Stimulated activated naive CD8-positive, alpha-beta T cell treated with anti-CD3 and anti-CD28 coated beads, Interleukin-15, amount 100 ng/mL, for 72 hours (primary cell): ENCODE measurements around the gene TRPM6.
"Not testable (repeated sequence)": the region's sequence is repeated elsewhere in the genome, so short reads cannot be mapped to it uniquely, and the experiment has no call there.

Source experiments
- ATAC-seq: fragments of 150-1000 bp; cut with Tn5 transposase; 2 replicates; pipeline ENCODE4 v1.10.0; 2021; ENCODE audit warnings: mild to moderate bottlenecking, moderate library complexity
- DNase-seq, 2 donors: peaks; one replicate each; pipeline ENCODE4 v3.0.0; 2021 to 2022
- H3K27ac Mint-ChIP-seq, 2 donors: one replicate each; pipeline ENCODE4 v1.8.0; 2022; ENCODE audit warnings: mild to moderate bottlenecking in 2 of 2, mixed read lengths in 2 of 2, moderate library complexity in 2 of 2
- H3K27me3 Mint-ChIP-seq: one replicate; pipeline ENCODE4 v1.8.0; 2022; ENCODE audit warnings: mixed read lengths
- H3K4me1 Mint-ChIP-seq: one replicate; pipeline ENCODE4 v1.8.0; 2022; ENCODE audit warnings: mild to moderate bottlenecking, mixed read lengths
- H3K4me3 Mint-ChIP-seq, 2 donors: one replicate each; pipeline ENCODE4 v1.8.0; 2022; ENCODE audit warnings: mild to moderate bottlenecking in 2 of 2, mixed read lengths in 2 of 2, moderate library complexity in 1 of 2
- H3K9me3 Mint-ChIP-seq, 2 donors: one replicate each; pipeline ENCODE4 v1.8.0; 2022; ENCODE audit warnings: mixed read lengths in 2 of 2

The TRPM6 gene

GRCh38 chr9:74887041-74887980 is at the start of gene TRPM6:
TRPM6 (minus strand) TSS chr9:74887921; CDS start chr9:74887856, 65 bp downstream.
- Mint-ChIP-seq H3K4me1 (peaks cover 17% of the 10 kb centered on the region), H3K4me3 (peak within 1 kb of the TSS; percentile 85 to 95), H3K27me3 (peaks cover 66% of the 10 kb centered on the region), H3K27ac (peak within 1 kb of the TSS in 1 of 2 donors; percentile 33), H3K9me3 (peaks cover 9 to 10% of the 10 kb centered on the region in 2 donors)
- ATAC-seq, result peak; percentile 76
- DNase-seq, result peak; percentile 19 to 21

GRCh38 chr9:74935008-74935407 is 47.3 kb upstream of the TRPM6 start:
- no peaks in the 10 kb centered on the region for H3K4me1 Mint-ChIP-seq
- no peak overlapping the region for H3K4me3 Mint-ChIP-seq
- ATAC-seq, result no peak
- H3K27ac Mint-ChIP-seq, result no peak overlapping the region
- peaks cover 0 to 8% of the 10 kb centered on the region in 2 donors for H3K9me3 Mint-ChIP-seq
- H3K27me3 Mint-ChIP-seq, result no peaks in the 10 kb centered on the region
- no peak for DNase-seq

GRCh38 chr9:74921737-74922136 is 34.0 kb upstream of the TRPM6 start:
- no peaks in the 10 kb centered on the region for H3K4me1 Mint-ChIP-seq

GRCh38 chr9:74920944-74921626 is 33.4 kb upstream of the TRPM6 start:
- DNase-seq, result no peak
- H3K9me3 Mint-ChIP-seq, result no peaks in the 10 kb centered on the region
- no peak overlapping the region for H3K27ac Mint-ChIP-seq
- H3K4me3 Mint-ChIP-seq, result no peak overlapping the region
- H3K27me3 Mint-ChIP-seq, result no peaks in the 10 kb centered on the region
- no peak for ATAC-seq
- no peaks in the 10 kb centered on the region for H3K4me1 Mint-ChIP-seq

More at GRCh38 chr9:74921737-74922136, 34.0 kb upstream of the TRPM6 start:
- no peaks in the 10 kb centered on the region for H3K9me3 Mint-ChIP-seq
- H3K27ac Mint-ChIP-seq, result no peak overlapping the region
- H3K27me3 Mint-ChIP-seq, result no peaks in the 10 kb centered on the region
- DNase-seq (no peak), ATAC-seq (no peak)
- no peak overlapping the region for H3K4me3 Mint-ChIP-seq

GRCh38 chr9:74910036-74910435 is 22.3 kb upstream of the TRPM6 start:
- Mint-ChIP-seq H3K4me3 (no peak overlapping the region), H3K9me3 (peaks cover 12 to 14% of the 10 kb centered on the region in 2 donors), H3K27ac (no peak overlapping the region), H3K27me3 (peaks cover 24% of the 10 kb centered on the region), H3K4me1 (no peaks in the 10 kb centered on the region)
- ATAC-seq (no peak), DNase-seq (no peak)

GRCh38 chr9:74908665-74909064 is 20.9 kb upstream of the TRPM6 start:
- DNase-seq (no peak), ATAC-seq (no peak)
- Mint-ChIP-seq H3K4me1 (no peaks in the 10 kb centered on the region), H3K4me3 (no peak overlapping the region), H3K27me3 (peaks cover 25% of the 10 kb centered on the region), H3K27ac (no peak overlapping the region), H3K9me3 (peaks cover 12 to 14% of the 10 kb centered on the region in 2 donors)

- peaks cover 25% of the 10 kb centered on the region for H3K27me3 Mint-ChIP-seq
Observed at GRCh38 chr9:74907085-74907484, 19.4 kb upstream of the TRPM6 start.

GRCh38 chr9:74901001-74901400 is 13.3 kb upstream of the TRPM6 start:
- DNase-seq, result no peak
- H3K27ac Mint-ChIP-seq, result no peak overlapping the region
- H3K4me3 Mint-ChIP-seq, result no peak overlapping the region
- no peaks in the 10 kb centered on the region for H3K4me1 Mint-ChIP-seq
- H3K27me3 Mint-ChIP-seq, result peaks cover 11% of the 10 kb centered on the region
- no peak for ATAC-seq
- peaks cover 0 to 6% of the 10 kb centered on the region in 2 donors for H3K9me3 Mint-ChIP-seq

More at GRCh38 chr9:74907085-74907484, 19.4 kb upstream of the TRPM6 start:
- no peak for ATAC-seq
- DNase-seq, result no peak
- H3K4me1 Mint-ChIP-seq, result no peaks in the 10 kb centered on the region
- H3K4me3 Mint-ChIP-seq, result no peak overlapping the region
- no peak overlapping the region for H3K27ac Mint-ChIP-seq
- H3K9me3 Mint-ChIP-seq, result peaks cover 11 to 14% of the 10 kb centered on the region in 2 donors

GRCh38 chr9:74888449-74888848 is 728 bp upstream of the TRPM6 start:
- not testable (repeated sequence) for DNase-seq, ATAC-seq, H3K27ac Mint-ChIP-seq, H3K9me3 Mint-ChIP-seq
- H3K27me3 Mint-ChIP-seq, result peaks cover 61% of the 10 kb centered on the region
- peak overlapping the region in 1 of 2 donors; percentile 27 for H3K4me3 Mint-ChIP-seq
- peaks cover 17% of the 10 kb centered on the region for H3K4me1 Mint-ChIP-seq

- H3K4me3 Mint-ChIP-seq, result peak overlapping the region; percentile 85 to 95
- peaks cover 9 to 10% of the 10 kb centered on the region in 2 donors for H3K9me3 Mint-ChIP-seq
- DNase-seq (no peak), ATAC-seq (no peak)
- H3K27ac Mint-ChIP-seq, result no peak overlapping the region
- H3K4me1 Mint-ChIP-seq, result peaks cover 17% of the 10 kb centered on the region
- peaks cover 61% of the 10 kb centered on the region for H3K27me3 Mint-ChIP-seq
Observed at GRCh38 chr9:74887981-74888370, 255 bp upstream of the TRPM6 start.

- H3K27me3 Mint-ChIP-seq, result peaks cover 21% of the 10 kb centered on the region
- peaks cover 22 to 34% of the 10 kb centered on the region in 2 donors for H3K9me3 Mint-ChIP-seq
- ATAC-seq (no peak), DNase-seq (no peak)
- H3K4me3 Mint-ChIP-seq, result no peak overlapping the region
- no peak overlapping the region for H3K27ac Mint-ChIP-seq
- no peaks in the 10 kb centered on the region for H3K4me1 Mint-ChIP-seq
Observed at GRCh38 chr9:74876382-74876949, 11.3 kb downstream of the TRPM6 start.

GRCh38 chr9:74875656-74876055 is 12.1 kb downstream of the TRPM6 start:
- H3K27ac Mint-ChIP-seq, result no peak overlapping the region
- no peaks in the 10 kb centered on the region for H3K4me1 Mint-ChIP-seq
- DNase-seq (no peak), ATAC-seq (no peak)
- peaks cover 20 to 31% of the 10 kb centered on the region in 2 donors for H3K9me3 Mint-ChIP-seq
- H3K27me3 Mint-ChIP-seq, result peaks cover 21% of the 10 kb centered on the region
- no peak overlapping the region for H3K4me3 Mint-ChIP-seq

GRCh38 chr9:74874220-74874619 is 13.5 kb downstream of the TRPM6 start:
- ATAC-seq (no peak), DNase-seq (no peak)
- no peak overlapping the region for H3K4me3 Mint-ChIP-seq
- H3K9me3 Mint-ChIP-seq, result peaks cover 8 to 18% of the 10 kb centered on the region in 2 donors
- peaks cover 9% of the 10 kb centered on the region for H3K27me3 Mint-ChIP-seq
- H3K4me1 Mint-ChIP-seq, result no peaks in the 10 kb centered on the region
- no peak overlapping the region for H3K27ac Mint-ChIP-seq

- no peak for DNase-seq
- Mint-ChIP-seq H3K4me3 (no peak overlapping the region), H3K9me3 (peaks cover 0 to 7% of the 10 kb centered on the region in 2 donors), H3K27me3 (no peaks in the 10 kb centered on the region), H3K27ac (no peak overlapping the region), H3K4me1 (no peaks in the 10 kb centered on the region)
- ATAC-seq, result no peak
Observed at GRCh38 chr9:74872619-74873233, 15.0 kb downstream of the TRPM6 start.

GRCh38 chr9:74867483-74867882 is 20.2 kb downstream of the TRPM6 start:
- Mint-ChIP-seq H3K27me3 (no peaks in the 10 kb centered on the region), H3K4me1 (no peaks in the 10 kb centered on the region), H3K27ac (no peak overlapping the region), H3K4me3 (no peak overlapping the region), H3K9me3 (no peaks in the 10 kb centered on the region)
- ATAC-seq (no peak), DNase-seq (no peak)
